GM12891 (cell line): ENCODE results near the gene TRIM27.

Source experiments
- POLR2A ChIP-seq: IDR thresholded peaks from 2 replicates; pipeline ENCODE4 v1.6.1; 2011; ENCODE audit warnings: low read depth, low read length, control low read depth
- TAF1 ChIP-seq: IDR thresholded peaks from 2 replicates; pipeline ENCODE4 v1.6.1; 2011; ENCODE audit warnings: low read depth, low read length, control low read depth

DNA sequence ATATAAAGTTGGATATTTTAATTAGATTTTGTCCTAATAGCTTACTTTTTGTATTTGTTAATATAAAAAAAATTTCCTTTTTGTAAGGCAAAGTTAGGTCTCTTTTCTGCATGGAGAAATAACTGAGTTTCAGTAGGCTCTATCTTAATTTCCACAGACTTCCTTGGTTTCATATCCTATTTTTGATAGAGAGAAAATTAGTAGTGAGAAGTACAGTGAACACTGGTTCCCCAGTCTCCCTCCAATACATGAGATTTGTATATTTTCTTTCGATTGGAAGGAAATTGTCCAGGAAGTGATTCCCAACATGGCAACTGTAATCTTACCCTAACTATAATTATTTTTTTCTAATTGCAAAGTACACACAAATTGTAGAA is 26.4 kb downstream of the TRIM27 start:
- TF ChIP-seq TAF1 (no peak), POLR2A (no peak)
